HG02852 (cell line): ENCODE measurements around the gene ANKRD33B.
"Not testable (repeated sequence)": the region's sequence is repeated elsewhere in the genome, so short reads cannot be mapped to it uniquely, and the experiment has no call there.

Source experiments
- ATAC-seq: cut with Tn5 transposase; IDR thresholded peaks from one replicate; pipeline ENCODE4 v1.9.1; 2021; ENCODE audit warnings: mild to moderate bottlenecking, moderate library complexity; ENCODE audit not compliant: unreplicated experiment

ANKRD33B gene

GRCh38 chr5:10591966-10592365, 28.1 kb downstream of the ANKRD33B start:
- no peak for ATAC-seq

GRCh38 chr5:10592601-10593000, 28.7 kb downstream of the ANKRD33B start:
- ATAC-seq = peak; percentile 47

- ATAC-seq = no peak
Observed at GRCh38 chr5:10593531-10594181, 29.8 kb downstream of the ANKRD33B start.

GRCh38 chr5:10594591-10595210, 30.8 kb downstream of the ANKRD33B start:
- no peak for ATAC-seq

GRCh38 chr5:10595293-10595671, 31.4 kb downstream of the ANKRD33B start:
- no peak for ATAC-seq

- peak; percentile 49 for ATAC-seq
Observed at GRCh38 chr5:10595672-10596309, 31.9 kb downstream of the ANKRD33B start.

GRCh38 chr5:10596310-10596703, 32.4 kb downstream of the ANKRD33B start:
- ATAC-seq = no peak

GRCh38 chr5:10596886-10597451, 33.1 kb downstream of the ANKRD33B start:
- no peak for ATAC-seq

GRCh38 chr5:10599113-10599512, 35.2 kb downstream of the ANKRD33B start:
- ATAC-seq = no peak

GRCh38 chr5:10599862-10600284, 36.0 kb downstream of the ANKRD33B start:
- ATAC-seq = no peak

- ATAC-seq = peak; percentile 78
Observed at GRCh38 chr5:10600626-10601245, 36.9 kb downstream of the ANKRD33B start.

- peak; percentile 58 for ATAC-seq
Observed at GRCh38 chr5:10601246-10602030, 37.6 kb downstream of the ANKRD33B start.

GRCh38 chr5:10602031-10602806, 38.3 kb downstream of the ANKRD33B start:
- no peak for ATAC-seq

- ATAC-seq = no peak
Observed at GRCh38 chr5:10604975-10605374, 41.1 kb downstream of the ANKRD33B start.

GRCh38 chr5:10606632-10607022, 42.8 kb downstream of the ANKRD33B start:
- not testable (repeated sequence) for ATAC-seq

GRCh38 chr5:10607023-10607665, 43.3 kb downstream of the ANKRD33B start:
- ATAC-seq = peak; percentile 81

- peak; percentile 59 for ATAC-seq
Observed at GRCh38 chr5:10607666-10608073, 43.8 kb downstream of the ANKRD33B start.

GRCh38 chr5:10608081-10608480, 44.2 kb downstream of the ANKRD33B start:
- ATAC-seq = not testable (repeated sequence)

- no peak for ATAC-seq
Observed at GRCh38 chr5:10610058-10610457, 46.2 kb downstream of the ANKRD33B start.
